Stimulated activated CD4-positive, alpha-beta T cell treated with anti-CD3 and anti-CD28 coated beads, Interleukin-2, amount 100 ng/mL, for 4 hours (primary cell): ENCODE measurements around the gene ETV6.
"Not testable (repeated sequence)": the region's sequence is repeated elsewhere in the genome, so short reads cannot be mapped to it uniquely, and the experiment has no call there.

ENCODE experiments used
- DNase-seq: peaks from one replicate; pipeline ENCODE4 v3.0.0-alpha.2; 2020; ENCODE audit warnings: low read depth

ETV6 gene

DNA sequence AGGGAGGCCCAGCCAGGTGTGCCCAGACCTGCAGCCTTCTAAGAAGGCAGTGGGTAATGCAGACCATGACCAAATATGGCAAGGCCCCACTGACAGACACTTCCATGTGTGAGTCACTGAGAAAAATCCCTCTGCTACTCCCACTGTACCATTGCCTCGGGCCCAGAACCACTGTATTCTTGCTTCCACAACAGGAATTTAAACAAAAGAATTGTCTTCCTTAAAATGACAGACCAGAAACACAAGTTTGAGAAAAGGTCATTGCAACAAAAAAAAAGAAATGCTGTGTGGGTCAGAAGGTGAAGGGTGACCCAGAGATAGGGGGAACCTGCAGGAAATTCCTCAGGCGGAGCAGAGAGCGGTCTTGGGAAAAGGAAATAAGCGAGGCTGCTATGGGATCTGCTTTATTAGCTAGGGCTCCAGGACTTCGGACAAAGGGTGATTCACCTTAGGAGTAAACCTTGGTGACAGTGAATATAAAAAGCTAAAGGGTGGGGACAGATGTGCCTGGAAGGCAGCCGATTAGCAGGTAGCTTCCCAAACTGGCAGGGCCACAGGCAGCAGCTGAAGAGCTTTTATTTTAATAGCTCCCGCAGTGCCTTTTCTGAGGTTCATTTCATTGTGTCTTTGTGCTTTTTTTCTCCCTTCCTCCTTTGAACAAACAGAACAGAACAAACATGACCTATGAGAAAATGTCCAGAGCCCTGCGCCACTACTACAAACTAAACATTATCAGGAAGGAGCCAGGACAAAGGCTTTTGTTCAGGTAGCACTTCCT, 236.0 kb downstream of the ETV6 start:
- no peak for DNase-seq

DNA sequence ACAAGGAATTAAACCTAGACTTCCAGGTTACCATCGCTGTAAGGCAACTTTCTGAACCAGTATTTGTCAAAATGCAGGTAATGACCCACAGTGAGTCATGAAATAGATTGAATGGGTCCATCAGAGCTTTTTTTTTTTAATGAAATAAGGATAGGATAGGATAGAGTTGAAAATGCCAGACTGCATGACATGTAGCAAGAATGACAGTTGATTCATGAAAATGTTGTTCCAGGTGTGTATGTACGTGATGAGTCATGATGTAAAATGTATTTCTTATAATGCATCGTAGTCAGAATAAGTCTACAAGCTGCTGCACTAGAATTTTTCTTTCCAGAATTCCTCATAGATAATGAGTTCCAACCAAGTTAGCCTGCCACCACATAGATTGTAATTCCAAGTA, 236.9 kb downstream of the ETV6 start:
- DNase-seq: no peak

DNA sequence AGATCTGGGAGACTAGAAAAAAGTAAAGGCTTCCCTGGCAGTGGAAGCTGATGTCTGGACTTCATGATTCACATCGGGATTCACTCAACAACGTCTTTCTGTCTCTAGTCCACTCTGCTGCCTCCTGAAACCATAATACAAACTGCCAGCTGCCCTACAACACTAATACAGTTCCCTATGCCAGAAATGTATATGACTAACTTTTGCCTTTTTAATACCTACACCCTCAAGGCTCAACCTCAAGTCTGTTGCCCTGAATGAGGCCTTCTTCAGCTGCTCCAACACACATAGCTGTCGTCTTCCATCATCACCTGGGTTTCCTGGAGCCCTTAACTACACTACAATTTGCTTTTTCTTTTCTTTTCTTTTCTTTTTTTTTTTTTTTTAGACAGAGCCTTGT, 238.6 kb downstream of the ETV6 start:
- DNase-seq: no peak

DNA sequence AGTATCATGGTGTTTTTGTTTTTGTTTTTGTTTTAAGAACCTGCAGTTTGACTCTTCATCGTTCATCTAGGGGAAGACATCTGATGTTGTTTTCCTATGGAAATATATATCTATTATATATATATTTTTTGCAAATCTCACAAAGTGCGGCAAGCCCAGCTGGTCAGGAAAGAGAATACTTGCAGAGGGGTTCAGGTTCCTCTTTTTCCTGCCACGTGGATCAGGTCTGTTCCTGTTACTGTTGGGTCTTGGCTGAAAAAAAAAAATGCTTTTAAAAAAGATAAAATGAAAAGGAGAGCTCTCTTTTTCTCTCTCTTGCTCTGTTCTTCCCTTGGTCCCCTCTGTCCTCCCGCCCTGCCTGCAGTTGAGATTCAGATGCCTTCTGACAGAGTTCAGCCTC, 241.9 kb downstream of the ETV6 start:
- no peak for DNase-seq

DNA sequence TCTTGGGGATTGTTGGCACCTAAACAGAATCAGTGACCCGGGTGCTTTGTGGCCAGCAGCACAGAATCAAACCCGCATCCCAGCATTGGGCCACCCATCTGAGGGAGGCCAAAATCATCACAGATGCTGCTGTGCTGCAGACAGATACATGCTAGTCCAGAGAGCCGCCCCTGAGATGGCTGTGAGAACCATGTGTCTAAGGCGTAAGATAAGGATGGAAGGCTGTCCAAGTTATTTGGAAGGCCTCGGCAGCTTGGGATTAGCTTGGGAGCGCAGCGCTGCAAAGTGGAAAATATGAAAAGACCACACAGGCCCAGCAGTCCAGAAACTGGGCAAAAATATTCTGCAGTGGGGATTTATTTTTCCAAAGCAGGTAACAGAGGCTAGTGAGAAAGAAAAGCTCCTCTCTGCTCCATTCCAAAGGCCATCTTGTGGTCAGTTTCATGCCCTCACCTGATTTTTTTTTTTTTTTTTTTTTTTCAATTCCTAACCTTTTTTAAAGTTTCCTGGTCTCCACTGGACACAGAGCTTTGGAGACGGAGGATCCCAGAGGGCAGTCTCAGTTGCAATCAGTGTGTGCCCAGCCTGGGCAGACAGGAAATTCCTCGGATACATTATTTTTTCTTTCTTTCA, 242.4 kb downstream of the ETV6 start:
- no peak for DNase-seq

DNA sequence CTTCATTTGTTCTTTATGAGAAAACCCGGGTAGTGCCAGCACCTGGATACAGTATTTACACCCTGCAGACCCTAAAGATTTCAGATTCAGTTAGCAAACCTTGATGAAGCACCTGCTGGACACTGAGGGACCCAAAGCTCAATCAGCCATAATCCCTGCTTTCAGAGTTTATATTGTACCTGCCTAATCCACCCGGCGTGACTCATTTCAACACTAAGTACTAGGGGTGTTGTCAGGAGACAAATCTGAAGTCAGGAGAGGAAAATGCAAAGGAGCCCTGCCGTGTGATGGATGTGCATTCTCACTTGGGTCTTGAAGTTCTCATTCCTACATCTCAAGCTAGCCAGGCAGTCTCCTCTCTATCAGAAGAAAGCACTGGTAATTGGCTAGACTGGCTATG, 244.5 kb downstream of the ETV6 start:
- DNase-seq: no peak

DNA sequence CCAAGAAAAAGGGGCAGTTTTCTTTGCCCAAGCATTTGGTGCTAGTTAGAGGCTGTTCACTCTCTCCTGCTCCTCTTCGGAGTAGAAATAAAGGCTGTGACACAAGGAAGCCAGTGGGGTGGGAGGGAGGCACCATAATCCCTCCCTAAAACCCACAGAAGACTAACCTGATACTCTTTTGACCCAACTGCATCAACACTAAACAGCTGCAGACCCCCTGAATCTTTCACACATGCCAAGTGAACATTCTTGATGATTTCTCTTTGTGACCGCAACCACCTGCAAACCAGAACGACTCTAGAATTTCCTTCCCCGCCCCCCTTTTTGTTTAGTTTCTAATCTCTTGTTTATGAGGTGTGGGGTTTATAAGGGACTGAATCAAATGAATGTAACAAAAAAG, 245.4 kb downstream of the ETV6 start:
- no peak for DNase-seq

DNA sequence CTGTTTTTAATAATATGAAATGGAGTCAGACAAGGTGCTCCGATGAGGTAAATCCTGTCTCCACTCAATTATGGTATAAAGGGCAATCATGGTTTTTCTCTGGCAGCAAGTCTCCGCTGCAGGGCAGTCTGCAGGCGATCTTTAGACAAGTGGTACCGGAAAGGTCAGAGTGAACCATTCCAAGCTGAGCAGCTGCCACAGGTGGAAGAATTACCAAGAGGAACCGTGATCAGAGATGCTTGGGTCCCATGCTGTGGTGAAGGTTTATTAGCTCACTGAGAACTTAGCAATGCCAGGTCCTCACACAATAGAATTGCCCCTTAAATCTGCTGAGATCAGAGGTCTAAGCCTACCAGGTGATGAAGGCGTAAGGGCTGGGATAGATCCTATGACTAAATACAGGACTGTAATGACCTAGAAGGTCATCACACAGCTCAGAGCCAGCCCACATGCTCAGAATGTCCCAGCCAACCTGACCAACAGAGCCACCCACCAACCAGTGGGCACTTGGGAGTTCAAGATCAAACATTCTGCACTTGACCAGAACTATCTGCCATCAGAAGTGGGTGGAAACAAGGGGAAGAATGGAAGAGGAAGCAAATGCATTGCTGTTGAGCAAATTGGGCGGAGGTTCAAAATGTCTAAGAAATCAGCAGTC, 246.1 kb downstream of the ETV6 start:
- no peak for DNase-seq

DNA sequence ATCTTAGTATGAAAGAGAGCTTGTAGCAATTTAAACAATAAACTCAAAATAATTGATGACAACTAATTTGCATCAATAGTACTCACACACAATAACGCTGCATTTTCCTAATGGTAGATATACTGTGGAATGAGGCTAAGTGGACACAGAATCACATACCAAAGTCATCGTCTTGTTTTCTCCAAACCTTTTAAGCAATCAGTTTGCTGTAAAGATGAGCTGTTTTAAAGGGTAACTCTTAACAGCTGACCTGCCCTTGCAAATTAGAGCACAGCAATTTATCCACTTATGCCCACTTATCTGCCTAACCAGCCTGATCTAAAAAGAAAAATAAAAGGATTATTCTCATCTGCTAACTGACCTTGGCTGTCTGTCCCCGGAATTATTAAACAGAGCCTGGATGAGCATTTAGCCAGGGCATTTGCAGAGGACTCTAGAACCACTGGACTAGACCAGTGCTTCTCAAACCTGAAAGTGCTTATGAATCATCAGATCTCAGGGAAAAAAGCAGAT, 247.0 kb downstream of the ETV6 start:
- no peak for DNase-seq

DNA sequence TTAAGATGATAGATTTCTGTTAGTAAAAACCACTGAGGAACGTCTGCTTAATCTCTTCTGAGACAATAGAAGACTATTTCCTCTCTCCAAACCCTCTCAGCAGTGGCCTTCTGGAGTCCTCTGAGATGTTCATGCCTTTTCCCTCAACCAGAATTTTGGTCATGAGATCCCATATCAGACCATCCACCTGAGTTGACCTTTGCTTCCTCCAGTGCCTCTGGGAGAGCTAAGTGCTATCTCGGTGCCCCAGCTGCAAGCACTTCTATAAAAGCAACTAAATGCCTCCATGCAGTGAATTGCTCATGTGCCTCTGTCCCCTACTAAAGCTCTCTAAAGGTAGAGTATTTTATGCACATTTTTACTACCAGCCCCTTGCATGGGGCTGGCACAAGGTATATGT, 248.4 kb downstream of the ETV6 start:
- no peak for DNase-seq

DNA sequence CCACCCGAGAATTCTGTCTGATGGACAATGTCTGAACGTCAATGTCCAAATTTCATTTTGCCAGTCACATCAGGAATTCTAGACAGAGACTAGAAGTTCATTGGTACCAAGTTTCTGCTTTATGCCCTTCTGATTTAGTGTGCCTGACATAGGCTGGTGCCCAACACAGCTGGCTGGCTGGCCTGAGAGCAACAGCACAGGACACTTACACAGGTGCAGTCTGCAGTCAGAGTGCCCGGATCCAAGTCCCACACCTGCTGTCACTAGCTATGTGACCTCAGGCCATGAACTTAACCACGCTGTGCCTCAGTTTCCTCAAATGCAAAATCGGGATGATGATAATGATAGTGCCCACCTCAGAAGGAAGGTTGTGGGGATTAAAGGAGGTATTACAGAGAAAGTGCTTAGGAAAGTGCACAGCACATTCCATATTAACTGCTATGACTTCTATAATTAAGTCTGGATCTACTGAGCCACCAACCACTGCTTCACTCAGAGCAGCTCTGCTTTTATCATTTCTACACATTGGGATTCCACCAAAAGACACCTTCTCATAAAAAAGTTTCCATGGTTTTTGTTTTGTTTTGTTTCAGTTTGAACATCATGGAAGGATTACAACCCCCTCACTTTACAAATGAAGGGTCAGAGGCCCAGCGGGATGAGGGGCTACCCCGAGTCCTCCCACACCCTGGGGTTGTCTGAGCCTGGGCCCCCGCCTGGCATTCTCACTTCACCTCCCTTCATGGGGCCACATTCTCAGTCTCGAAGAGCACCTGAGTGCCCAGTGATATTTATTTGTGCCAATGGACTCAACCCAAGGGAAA, 252.4 kb downstream of the ETV6 start:
- DNase-seq: no peak

DNA sequence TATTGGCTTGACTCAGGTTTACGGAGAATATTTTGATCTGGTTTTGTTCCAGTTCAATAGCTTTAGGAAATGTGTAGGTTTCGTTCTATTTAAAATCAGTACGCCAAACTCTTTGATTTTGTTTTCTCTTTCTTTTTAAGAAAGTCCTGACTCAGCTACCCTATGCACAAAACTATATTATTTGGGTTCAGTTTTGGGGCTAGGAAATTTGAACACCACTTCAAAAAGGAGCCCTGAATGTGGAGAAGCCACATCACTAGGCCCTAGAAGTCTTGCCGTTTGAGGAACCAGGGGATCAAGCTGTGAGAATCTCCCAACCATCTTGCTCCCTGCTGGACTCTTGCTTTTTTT, 253.0 kb downstream of the ETV6 start:
- no peak for DNase-seq

DNA sequence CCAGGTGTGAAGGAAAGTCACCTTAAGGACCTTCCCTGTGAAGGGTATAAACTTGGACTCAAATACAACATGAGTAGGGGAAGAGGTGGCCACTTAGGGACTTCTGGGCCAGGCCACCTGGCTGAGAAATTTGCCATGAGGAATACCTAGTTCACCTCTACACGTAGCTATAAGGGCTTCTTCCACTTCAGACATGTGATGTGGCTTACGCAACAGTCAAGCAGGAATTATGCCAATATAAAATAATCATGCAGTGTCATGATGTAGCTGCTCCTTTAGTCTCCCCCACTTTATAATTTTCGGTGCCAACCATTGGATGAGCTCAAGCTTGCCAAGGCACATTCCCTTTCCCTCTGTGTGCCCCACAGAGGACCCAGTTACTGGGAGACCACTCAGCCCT, 254.7 kb downstream of the ETV6 start:
- no peak for DNase-seq

DNA sequence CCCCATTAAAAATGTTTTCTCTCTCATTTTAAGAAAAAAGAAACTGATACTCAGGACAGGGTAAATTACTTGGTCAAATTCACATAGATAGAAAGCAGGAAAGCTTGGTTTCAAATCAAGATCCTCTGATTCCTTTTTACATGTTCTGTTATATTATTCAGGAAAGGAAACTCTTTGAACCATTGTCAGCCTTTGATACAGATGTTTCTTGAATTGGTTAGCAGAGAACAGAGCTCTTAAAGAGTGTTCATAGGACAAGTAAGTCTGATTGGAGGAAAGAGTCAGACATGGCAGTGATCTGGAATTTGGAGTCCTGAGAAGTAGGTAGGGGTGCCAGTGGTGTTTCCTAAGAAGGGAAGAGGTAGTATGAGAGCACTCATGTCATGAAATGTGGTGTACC, 256.1 kb downstream of the ETV6 start:
- DNase-seq: no peak

DNA sequence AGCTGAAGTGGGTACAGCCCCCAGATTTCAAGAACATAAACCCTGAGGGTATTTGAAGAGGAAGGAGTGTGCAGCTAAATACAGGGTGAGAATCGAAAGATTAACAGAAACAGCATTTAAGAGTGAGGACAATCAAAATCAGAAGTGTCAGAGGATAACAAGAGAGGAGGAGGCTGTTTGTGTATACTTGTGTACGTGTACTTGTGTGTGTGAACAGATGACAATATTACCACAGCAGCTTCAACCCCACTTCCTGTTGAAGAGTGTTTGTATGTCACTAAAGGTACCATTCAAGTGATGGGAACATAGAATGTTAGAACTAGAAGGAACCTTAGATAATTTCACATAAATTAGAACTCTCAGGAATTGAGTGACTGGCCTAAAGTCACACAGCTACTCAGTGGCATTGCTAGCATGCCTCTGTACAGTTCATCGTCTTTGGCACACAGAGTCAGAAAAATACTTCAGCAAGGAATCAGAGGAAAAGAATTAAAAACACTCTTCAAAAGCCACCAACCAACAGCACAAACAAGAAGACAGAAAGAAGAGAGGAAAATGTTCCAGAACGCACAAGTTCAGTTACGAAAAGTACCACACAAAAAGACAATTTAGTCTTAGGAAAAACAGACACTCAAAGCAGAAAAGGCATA, 256.9 kb downstream of the ETV6 start:
- DNase-seq: no peak

DNA sequence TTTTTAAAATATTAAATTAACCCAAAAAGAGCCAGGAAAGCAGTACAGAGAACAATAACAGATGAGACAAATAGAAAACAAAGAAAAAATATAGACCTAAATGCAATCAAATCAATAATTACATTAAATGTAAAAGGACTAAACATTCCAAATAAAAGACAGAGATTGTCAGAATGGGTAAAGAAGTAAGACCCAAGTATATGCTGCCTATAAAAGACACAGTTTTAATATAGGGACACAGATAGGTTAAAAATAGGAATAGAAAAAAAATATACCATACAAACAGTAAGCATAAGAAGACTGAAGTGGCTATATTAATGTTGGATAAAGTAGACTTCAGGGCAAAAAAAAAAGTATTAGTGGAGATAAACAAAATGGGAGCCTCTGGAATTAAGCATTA, 258.2 kb downstream of the ETV6 start:
- DNase-seq: no peak

DNA sequence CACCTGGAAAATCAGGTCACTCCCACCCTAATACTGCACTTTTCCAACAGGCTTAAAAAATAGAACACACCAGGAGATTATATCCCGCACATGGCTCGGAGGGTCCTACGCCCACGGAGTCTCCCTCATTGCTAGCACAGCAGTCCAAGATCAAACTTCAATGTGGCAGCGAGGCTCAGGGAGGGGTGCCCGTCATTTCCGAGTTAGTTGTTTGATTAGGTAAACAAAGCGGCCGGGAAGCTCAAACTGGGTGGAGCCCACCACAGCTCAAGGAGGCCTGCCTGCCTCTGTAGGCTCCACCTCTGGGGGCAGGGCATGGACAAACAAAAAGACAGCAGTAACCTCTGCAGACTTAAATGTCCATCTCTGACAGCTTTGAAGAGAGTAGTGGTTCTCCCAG, 259.9 kb downstream of the ETV6 start:
- not testable (repeated sequence) for DNase-seq

DNA sequence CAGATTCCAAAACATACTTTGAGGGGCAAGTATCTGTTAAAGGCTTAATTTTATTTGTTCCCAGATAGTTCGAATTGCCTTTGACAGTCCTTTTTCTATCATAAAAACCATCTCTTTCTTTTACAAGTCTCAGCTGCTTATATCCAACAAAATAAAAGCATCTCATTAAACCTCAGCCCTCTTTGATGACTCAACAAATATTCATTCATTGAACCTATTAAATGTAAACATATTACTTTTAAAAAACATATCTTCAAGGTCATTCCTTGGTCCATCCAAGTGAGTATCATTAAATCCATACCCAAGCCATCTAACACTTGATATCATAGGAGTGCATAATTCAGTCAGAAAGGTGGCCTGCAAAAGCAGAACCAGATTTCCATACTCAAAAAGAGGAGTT, 266.6 kb downstream of the ETV6 start:
- no peak for DNase-seq

DNA sequence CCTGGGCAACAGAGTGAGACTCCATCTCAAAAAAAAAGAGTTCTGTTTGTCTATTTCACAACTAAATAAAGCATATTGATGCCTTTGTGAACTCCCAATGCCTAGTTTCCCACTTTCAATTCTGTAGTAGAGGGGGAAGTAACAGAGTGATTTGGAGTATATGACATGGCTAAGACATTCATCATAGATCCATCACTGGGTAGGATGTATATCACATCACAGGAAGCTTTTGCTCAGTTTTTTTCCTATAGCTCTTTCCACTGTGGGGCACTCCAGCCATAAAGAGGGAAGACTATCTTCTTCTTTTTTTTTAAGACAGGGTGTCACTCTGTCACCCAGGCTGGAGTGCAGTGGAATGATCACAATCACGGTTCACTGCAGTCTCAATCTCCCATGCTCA, 267.3 kb downstream of the ETV6 start:
- DNase-seq: no peak

DNA sequence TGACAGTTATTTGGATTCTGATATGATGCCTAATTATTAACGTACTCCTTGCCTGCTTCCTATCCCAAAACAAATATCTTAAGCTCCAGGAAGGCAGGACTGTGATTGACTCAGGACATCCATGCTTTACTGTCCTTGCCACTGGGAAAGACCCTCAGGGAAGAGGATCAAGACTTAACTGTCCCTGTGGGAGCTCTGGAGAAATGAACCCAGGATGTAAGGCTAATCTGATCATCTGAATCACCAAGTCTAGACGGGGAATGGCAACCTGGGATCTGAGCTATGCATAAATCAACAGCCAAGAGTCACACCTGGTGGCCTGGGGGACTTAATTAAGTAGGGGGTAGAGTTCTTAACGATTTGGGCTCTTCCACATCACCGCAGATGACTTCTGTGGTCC, 268.0 kb downstream of the ETV6 start:
- DNase-seq: no peak

DNA sequence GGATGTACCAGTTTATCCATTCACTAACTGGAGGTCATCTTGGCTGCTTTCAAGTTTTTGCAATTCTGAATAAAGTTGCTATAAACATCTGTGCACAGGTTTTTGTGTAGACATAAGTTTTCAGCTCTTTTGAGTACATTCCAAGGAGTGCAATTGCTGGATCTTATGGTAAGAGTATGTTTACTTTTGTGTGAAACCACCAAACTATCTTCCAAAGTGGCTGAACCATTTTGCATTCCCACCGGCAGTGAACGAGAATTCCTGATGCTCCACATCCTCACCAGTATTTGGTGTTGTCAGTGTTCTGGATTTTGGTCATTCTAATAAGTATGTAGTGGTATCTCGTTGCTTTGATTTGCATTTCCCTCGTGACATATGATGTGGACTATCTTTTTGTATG, 270.8 kb downstream of the ETV6 start:
- DNase-seq: no peak

DNA sequence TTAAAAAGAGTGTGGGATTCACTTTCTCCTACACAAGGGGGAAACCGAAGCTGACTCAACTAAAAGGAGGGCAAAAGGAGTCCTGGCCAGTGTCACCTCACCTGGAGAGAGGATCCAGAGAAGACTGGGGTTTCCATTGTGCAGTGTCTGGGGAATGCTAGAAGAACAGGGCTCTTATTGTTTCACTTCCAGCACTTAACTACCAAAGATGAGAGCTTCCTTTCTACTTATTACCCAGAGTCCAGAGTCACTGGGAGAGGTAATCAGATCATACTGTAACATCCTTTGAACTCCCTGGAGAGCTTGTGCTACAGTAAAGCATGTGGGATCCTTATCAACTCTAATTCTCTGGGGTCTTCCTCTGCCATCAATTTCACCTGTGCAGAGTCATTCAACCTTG, 272.9 kb downstream of the ETV6 start:
- DNase-seq: no peak
